Measurements from ENCODE around the gene CNTROB. TPM values are rescaled to one million over a fixed set of nuclear protein-coding genes. Genes with fewer than 3 reads are reported as not detected.
A peak's percentile ranks its signal among the peaks of the same experiment; 100 is the strongest.

The CNTROB gene
- total and polyA plus RNA-seq, 10 of the 15 experiments (the other 5 are each of a cell fraction or from before 2014, with no cell fraction given), result 2.0 to 36.2 (median 28.2) TPM

DNA sequence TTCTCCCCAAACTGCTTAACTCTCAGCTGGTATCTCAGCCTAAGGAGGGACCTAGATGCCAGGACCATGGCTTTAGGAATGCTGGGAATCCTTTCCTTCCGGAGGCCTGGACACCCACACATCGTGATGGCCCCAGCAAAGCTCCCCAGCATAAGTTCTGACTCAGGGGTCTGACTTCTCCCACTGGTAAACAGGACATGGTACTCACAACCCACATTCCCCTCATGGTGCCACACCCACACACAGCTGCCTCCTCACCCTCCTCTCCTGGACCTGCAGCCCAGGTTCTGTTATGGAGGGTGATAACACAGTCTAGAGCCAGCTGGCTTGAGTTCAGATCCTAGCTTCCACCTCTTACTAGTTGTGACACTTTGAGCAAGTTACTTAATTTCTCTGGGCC is 15.2 kb upstream of the CNTROB start:
- FAIRE-seq, result no peak
- TF ChIP-seq SMAD1 (IDR thresholded peaks at IDR 0.05; ENCODE audit: low read depth, partially characterized antibody) (no peak), WRNIP1 (IDR thresholded peaks at IDR 0.05; ENCODE audit: borderline replicate concordance, low read depth, low read length) (no peak), EGR1 (IDR thresholded peaks at IDR 0.05; ENCODE audit: borderline replicate concordance in 1 of 2, low read depth in 2 of 2, low read length in 2 of 2) (no peak), RUNX3 (IDR thresholded peaks at IDR 0.05; ENCODE audit: low read length) (no peak), NR2F1 (conservative IDR thresholded peaks at IDR 0.05) (no peak), FOXK2 (IDR thresholded peaks at IDR 0.05) (no peak), EED (IDR thresholded peaks at IDR 0.05; ENCODE audit: low read depth) (no peak), YBX1 (IDR thresholded peaks at IDR 0.05) (no peak), NFIC (IDR thresholded peaks at IDR 0.05; ENCODE audit: low read depth, low read length) (no peak), NRF1 (conservative IDR thresholded peaks at IDR 0.05; ENCODE audit: low read depth, low read length) (no peak), EZH2 (IDR thresholded peaks at IDR 0.05; ENCODE audit: borderline replicate concordance, control insufficient read depth, low read depth, low read length) (no peak)
- TF ChIP-seq, protein P1, sequence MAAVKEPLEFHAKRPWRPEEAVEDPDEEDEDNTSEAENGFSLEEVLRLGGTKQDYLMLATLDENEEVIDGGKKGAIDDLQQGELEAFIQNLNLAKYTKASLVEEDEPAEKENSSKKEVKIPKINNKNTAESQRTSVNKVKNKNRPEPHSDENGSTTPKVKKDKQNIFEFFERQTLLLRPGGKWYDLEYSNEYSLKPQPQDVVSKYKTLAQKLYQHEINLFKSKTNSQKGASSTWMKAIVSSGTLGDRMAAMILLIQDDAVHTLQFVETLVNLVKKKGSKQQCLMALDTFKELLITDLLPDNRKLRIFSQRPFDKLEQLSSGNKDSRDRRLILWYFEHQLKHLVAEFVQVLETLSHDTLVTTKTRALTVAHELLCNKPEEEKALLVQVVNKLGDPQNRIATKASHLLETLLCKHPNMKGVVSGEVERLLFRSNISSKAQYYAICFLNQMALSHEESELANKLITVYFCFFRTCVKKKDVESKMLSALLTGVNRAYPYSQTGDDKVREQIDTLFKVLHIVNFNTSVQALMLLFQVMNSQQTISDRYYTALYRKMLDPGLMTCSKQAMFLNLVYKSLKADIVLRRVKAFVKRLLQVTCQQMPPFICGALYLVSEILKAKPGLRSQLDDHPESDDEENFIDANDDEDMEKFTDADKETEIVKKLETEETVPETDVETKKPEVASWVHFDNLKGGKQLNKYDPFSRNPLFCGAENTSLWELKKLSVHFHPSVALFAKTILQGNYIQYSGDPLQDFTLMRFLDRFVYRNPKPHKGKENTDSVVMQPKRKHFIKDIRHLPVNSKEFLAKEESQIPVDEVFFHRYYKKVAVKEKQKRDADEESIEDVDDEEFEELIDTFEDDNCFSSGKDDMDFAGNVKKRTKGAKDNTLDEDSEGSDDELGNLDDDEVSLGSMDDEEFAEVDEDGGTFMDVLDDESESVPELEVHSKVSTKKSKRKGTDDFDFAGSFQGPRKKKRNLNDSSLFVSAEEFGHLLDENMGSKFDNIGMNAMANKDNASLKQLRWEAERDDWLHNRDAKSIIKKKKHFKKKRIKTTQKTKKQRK (IDR thresholded peaks at IDR 0.05; ENCODE audit: low read depth, low read length), result no peak
- TF ChIP-seq, protein P2, sequence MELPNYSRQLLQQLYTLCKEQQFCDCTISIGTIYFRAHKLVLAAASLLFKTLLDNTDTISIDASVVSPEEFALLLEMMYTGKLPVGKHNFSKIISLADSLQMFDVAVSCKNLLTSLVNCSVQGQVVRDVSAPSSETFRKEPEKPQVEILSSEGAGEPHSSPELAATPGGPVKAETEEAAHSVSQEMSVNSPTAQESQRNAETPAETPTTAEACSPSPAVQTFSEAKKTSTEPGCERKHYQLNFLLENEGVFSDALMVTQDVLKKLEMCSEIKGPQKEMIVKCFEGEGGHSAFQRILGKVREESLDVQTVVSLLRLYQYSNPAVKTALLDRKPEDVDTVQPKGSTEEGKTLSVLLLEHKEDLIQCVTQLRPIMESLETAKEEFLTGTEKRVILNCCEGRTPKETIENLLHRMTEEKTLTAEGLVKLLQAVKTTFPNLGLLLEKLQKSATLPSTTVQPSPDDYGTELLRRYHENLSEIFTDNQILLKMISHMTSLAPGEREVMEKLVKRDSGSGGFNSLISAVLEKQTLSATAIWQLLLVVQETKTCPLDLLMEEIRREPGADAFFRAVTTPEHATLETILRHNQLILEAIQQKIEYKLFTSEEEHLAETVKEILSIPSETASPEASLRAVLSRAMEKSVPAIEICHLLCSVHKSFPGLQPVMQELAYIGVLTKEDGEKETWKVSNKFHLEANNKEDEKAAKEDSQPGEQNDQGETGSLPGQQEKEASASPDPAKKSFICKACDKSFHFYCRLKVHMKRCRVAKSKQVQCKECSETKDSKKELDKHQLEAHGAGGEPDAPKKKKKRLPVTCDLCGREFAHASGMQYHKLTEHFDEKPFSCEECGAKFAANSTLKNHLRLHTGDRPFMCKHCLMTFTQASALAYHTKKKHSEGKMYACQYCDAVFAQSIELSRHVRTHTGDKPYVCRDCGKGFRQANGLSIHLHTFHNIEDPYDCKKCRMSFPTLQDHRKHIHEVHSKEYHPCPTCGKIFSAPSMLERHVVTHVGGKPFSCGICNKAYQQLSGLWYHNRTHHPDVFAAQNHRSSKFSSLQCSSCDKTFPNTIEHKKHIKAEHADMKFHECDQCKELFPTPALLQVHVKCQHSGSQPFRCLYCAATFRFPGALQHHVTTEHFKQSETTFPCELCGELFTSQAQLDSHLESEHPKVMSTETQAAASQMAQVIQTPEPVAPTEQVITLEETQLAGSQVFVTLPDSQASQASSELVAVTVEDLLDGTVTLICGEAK (IDR thresholded peaks at IDR 0.05; ENCODE audit: borderline replicate concordance), result no peak
- TF ChIP-seq, protein P3, sequence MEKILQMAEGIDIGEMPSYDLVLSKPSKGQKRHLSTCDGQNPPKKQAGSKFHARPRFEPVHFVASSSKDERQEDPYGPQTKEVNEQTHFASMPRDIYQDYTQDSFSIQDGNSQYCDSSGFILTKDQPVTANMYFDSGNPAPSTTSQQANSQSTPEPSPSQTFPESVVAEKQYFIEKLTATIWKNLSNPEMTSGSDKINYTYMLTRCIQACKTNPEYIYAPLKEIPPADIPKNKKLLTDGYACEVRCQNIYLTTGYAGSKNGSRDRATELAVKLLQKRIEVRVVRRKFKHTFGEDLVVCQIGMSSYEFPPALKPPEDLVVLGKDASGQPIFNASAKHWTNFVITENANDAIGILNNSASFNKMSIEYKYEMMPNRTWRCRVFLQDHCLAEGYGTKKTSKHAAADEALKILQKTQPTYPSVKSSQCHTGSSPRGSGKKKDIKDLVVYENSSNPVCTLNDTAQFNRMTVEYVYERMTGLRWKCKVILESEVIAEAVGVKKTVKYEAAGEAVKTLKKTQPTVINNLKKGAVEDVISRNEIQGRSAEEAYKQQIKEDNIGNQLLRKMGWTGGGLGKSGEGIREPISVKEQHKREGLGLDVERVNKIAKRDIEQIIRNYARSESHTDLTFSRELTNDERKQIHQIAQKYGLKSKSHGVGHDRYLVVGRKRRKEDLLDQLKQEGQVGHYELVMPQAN (conservative IDR thresholded peaks at IDR 0.05), result no peak

More for the DNA sequence above, 15.2 kb upstream of the CNTROB start:
- H3K27me3 ChIP-seq (replicated peaks in 1 of 2; ENCODE audit: control insufficient read depth in 2 of 2, insufficient read depth in 2 of 2, low read length in 1 of 2), result no peaks in the 10 kb centered on the region
- peaks cover 10% of the 10 kb centered on the region for H3K4me1 ChIP-seq (ENCODE audit: control insufficient read depth, insufficient read depth, low read length)
- H3K9me3 ChIP-seq (replicated peaks; ENCODE audit: control insufficient read depth, insufficient read depth, low read length), result no peaks in the 10 kb centered on the region
- H4K20me1 ChIP-seq (ENCODE audit: control insufficient read depth, insufficient read depth), result no peaks in the 10 kb centered on the region
- WGBS (ENCODE audit: insufficient coverage, insufficient replicate concordance, low lambda C conversion rate, missing lambda C conversion rate), result 95% methylated on average over 2 of the region's 2 CpGs
- H3K4me3 ChIP-seq, result no peak overlapping the region
- ChIA-PET POLR2A (interaction anchor here (1.0 to 4.0 kb wide), 3 partner anchors 16 to 82 kb away, joined by 3 to 27 read pairs (median 3); partner anchors contain the start of genes CNTROB, NAA38 and TRAPPC1), SMC1A (ENCODE audit: uncharacterized antibody, unreplicated experiment) (interaction anchor here (0.9 to 3.5 kb wide), 6 partner anchors 10 to 429 kb away, joined by 3 to 21 read pairs (median 6); partner anchors contain the start of genes CNTROB and TRAPPC1), CTCF (interaction anchor here (0.7 to 8.2 kb wide), 10 partner anchors 16 to 140 kb away, joined by 3 to 48 read pairs (median 5); partner anchors contain the start of genes CNTROB, CYB5D1, NAA38 and TRAPPC1), RAD21 (ENCODE audit: unreplicated experiment) (interaction anchor here (0.6 to 6.4 kb wide), 6 partner anchors 15 to 125 kb away, joined by 3 to 75 read pairs (median 6); partner anchors contain the start of genes CNTROB, KDM6B and TRAPPC1)
- H3K27ac ChIP-seq (ENCODE audit: control insufficient read depth, insufficient read depth), result no peak overlapping the region
- ATAC-seq, result no peak
- intact Hi-C loops (cut with micrococcal nuclease; ENCODE audit: unreplicated experiment) (no loop called here), in situ Hi-C loops (cut with MboI) (no loop called here)
- no peaks in the 10 kb centered on the region for H3K79me2 ChIP-seq (ENCODE audit: control insufficient read depth, insufficient read depth, low read length)
- H2AFZ ChIP-seq (ENCODE audit: control insufficient read depth, low read depth, low read length), result no peak overlapping the region
- H3K4me2 ChIP-seq (ENCODE audit: control insufficient read depth, insufficient read depth), result peak overlapping the region; percentile 88; the same call in 1 of the 2 replicates
- H3K9ac ChIP-seq (ENCODE audit: control insufficient read depth, insufficient read depth, low read length), result no peak overlapping the region
- DNase-seq (ENCODE audit: low read depth, low spot score), result no peak
- peaks cover 0 to 3% of the 10 kb centered on the region in 2 experiments; a peak in 3 of 4 replicates for H3K36me3 ChIP-seq (ENCODE audit: control insufficient read depth in 2 of 2, insufficient read depth in 2 of 2, low read length in 1 of 2)
- no TSS peak for BruUV-seq (replicated peaks)
